ENCODE data around the gene XKR7. TPM values are rescaled to one million over a fixed set of nuclear protein-coding genes. Genes with fewer than 3 reads are reported as not detected.
A peak's percentile ranks its signal among the peaks of the same experiment; 100 is the strongest.

XKR7 gene
- total RNA-seq, 2 donors from 2014 or later: not detected

- DNase-seq (ENCODE audit: low spot score) (no peak), ATAC-seq (ENCODE audit: insufficient number of reproducible peaks, low FRiP score, low read depth) (no peak)
- H3K4me3 ChIP-seq: no peak overlapping the region
- H3K9me3 ChIP-seq: no peaks in the 10 kb centered on the region
- TF ChIP-seq, protein P1, sequence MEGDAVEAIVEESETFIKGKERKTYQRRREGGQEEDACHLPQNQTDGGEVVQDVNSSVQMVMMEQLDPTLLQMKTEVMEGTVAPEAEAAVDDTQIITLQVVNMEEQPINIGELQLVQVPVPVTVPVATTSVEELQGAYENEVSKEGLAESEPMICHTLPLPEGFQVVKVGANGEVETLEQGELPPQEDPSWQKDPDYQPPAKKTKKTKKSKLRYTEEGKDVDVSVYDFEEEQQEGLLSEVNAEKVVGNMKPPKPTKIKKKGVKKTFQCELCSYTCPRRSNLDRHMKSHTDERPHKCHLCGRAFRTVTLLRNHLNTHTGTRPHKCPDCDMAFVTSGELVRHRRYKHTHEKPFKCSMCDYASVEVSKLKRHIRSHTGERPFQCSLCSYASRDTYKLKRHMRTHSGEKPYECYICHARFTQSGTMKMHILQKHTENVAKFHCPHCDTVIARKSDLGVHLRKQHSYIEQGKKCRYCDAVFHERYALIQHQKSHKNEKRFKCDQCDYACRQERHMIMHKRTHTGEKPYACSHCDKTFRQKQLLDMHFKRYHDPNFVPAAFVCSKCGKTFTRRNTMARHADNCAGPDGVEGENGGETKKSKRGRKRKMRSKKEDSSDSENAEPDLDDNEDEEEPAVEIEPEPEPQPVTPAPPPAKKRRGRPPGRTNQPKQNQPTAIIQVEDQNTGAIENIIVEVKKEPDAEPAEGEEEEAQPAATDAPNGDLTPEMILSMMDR (IDR thresholded peaks at IDR 0.05): no peak
- H3K27me3 ChIP-seq (replicated peaks; ENCODE audit: insufficient read depth): no peaks in the 10 kb centered on the region
- H3K36me3 ChIP-seq: peaks cover 44% of the 10 kb centered on the region
- no peak overlapping the region for H3K27ac ChIP-seq
- peaks cover 5 to 26% of the 10 kb centered on the region in 2 donors for H3K4me1 ChIP-seq (ENCODE audit: control insufficient read depth in 1 of 2, low read depth in 2 of 2)
Measured at GRCh38 chr20:31945319-31945718, 22.6 kb upstream of the XKR7 start.

DNA sequence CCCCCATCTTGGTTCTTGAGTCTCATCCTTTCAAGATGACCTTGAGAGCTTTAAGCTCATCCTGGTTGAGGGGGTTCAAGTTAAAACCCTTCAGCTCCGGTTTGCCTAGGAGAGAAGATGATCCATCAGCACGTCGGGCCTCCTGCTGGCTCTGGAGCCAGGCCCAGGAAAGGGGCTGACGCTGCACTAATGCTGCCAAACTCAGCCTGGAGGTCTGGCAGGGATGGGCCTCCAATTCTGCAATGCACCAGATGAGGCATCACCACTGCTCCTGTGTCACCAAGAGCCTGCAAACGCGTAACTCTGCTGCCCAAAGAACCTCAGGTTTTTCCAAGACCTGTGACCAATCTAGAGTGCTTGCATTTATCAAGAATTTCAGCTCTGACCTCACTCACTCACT lies 22.2 kb upstream of the XKR7 start:
- TF ChIP-seq, protein P1 (IDR thresholded peaks at IDR 0.05): no peak
- Histone ChIP-seq H3K4me3 (no peak overlapping the region), H3K27ac (no peak overlapping the region), H3K27me3 (replicated peaks; ENCODE audit: insufficient read depth) (no peaks in the 10 kb centered on the region), H3K9me3 (no peaks in the 10 kb centered on the region), H3K36me3 (peaks cover 44% of the 10 kb centered on the region), H3K4me1 (ENCODE audit: control insufficient read depth in 1 of 2, low read depth in 2 of 2) (peaks cover 9 to 30% of the 10 kb centered on the region in 2 donors)
- DNase-seq (ENCODE audit: low spot score) (no peak), ATAC-seq (ENCODE audit: insufficient number of reproducible peaks, low FRiP score, low read depth) (no peak)

- peaks cover 44% of the 10 kb centered on the region for H3K36me3 ChIP-seq
- H3K27ac ChIP-seq: no peak overlapping the region
- no peak for DNase-seq (ENCODE audit: low spot score)
- H3K9me3 ChIP-seq: no peaks in the 10 kb centered on the region
- H3K4me3 ChIP-seq: no peak overlapping the region
- no peak for ATAC-seq (ENCODE audit: insufficient number of reproducible peaks, low FRiP score, low read depth)
- peaks cover 14 to 32% of the 10 kb centered on the region in 2 donors for H3K4me1 ChIP-seq (ENCODE audit: control insufficient read depth in 1 of 2, low read depth in 2 of 2)
- H3K27me3 ChIP-seq (replicated peaks; ENCODE audit: insufficient read depth): no peaks in the 10 kb centered on the region
- TF ChIP-seq, protein P1 (IDR thresholded peaks at IDR 0.05): no peak
Measured at GRCh38 chr20:31948008-31948407, 19.9 kb upstream of the XKR7 start.

DNA sequence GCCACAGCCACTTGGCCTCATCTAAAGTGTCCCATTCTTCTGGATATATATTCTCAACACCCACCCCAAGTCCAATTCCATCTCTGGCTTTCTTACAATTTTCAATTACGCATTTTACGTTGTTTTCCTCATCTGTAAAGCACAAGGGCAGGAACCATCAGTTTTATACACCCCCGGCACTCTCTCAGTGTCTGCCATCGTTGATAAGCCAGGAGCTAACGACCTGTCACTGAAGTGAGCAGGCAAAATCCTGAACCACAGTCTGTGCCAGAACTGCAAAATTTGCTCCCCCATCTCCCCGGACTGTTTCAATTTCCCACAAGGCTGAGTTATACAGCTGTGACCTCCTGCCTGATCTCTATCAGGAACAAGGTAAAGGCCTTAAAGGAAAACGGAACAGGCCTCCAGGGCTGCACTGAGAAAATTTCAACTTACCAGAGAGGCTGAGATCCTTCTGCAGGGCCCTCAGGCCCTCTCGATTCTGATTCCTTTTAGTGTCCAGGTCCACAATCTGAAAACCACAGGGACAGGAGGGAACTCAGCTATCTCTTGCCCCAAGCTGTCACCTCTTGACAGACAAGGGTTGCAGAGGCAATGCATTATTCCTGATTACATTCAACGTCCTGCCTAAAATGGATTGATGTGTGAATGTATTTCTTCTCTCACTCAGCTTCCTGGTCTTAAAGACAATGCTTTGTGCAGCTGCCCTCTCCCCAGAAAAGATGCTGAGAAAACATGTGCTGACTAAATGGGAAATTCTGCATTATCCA lies 17.9 kb upstream of the XKR7 start:
- H3K36me3 ChIP-seq: peaks cover 38% of the 10 kb centered on the region
- peaks cover 11 to 20% of the 10 kb centered on the region in 2 donors for H3K4me1 ChIP-seq (ENCODE audit: control insufficient read depth in 1 of 2, low read depth in 2 of 2)
- H3K9me3 ChIP-seq: no peaks in the 10 kb centered on the region
- no peak for DNase-seq (ENCODE audit: low spot score)
- H3K27ac ChIP-seq: no peak overlapping the region
- peak overlapping the region; percentile 84 for H3K4me3 ChIP-seq
- no peak for ATAC-seq (ENCODE audit: insufficient number of reproducible peaks, low FRiP score, low read depth)
- TF ChIP-seq, protein P1 (IDR thresholded peaks at IDR 0.05): no peak
- H3K27me3 ChIP-seq (replicated peaks; ENCODE audit: insufficient read depth): no peaks in the 10 kb centered on the region

- DNase-seq (ENCODE audit: low spot score): no peak
- ATAC-seq (ENCODE audit: insufficient number of reproducible peaks, low FRiP score, low read depth): no peak
- H3K36me3 ChIP-seq: peaks cover 27% of the 10 kb centered on the region
- peaks cover 11 to 20% of the 10 kb centered on the region in 2 donors for H3K4me1 ChIP-seq (ENCODE audit: control insufficient read depth in 1 of 2, low read depth in 2 of 2)
- no peaks in the 10 kb centered on the region for H3K27me3 ChIP-seq (replicated peaks; ENCODE audit: insufficient read depth)
- peak overlapping the region; percentile 84 for H3K4me3 ChIP-seq
- H3K27ac ChIP-seq: peak overlapping the region; percentile 51 to 59
- H3K9me3 ChIP-seq: no peaks in the 10 kb centered on the region
- TF ChIP-seq, protein P1 (IDR thresholded peaks at IDR 0.05): no peak
Measured at GRCh38 chr20:31951203-31951529, 16.8 kb upstream of the XKR7 start.

All from thoracic aorta (tissue), 2 donors.